SK-N-SH treated with all-trans-retinoic acid at 6 μM for 48 hours (cell line): ENCODE data around the gene CLMN.

Experiments
- ARNTL ChIP-seq: fragments of 450-650 bp; formaldehyde crosslinking; IDR thresholded peaks from 2 replicates; pipeline ENCODE4 v1.5.0; 2020; ENCODE audit warnings: low read depth, mild to moderate bottlenecking, moderate library complexity, borderline replicate concordance
- GLIS3 ChIP-seq: fragments of 250-450 bp; sonication (Bioruptor Pico); IDR thresholded peaks from 2 replicates; pipeline ENCODE4 v1.5.0; 2020; ENCODE audit warnings: mild to moderate bottlenecking, moderate library complexity
- RARB ChIP-seq: fragments of 250-450 bp; sonication (Bioruptor Pico); IDR thresholded peaks from 2 replicates; pipeline ENCODE4 v1.8.0; 2021; ENCODE audit warnings: mild to moderate bottlenecking, moderate library complexity
- TCF4 ChIP-seq: fragments of 250-450 bp; sonication (Bioruptor Pico); IDR thresholded peaks from 2 replicates; pipeline ENCODE4 v1.8.0; 2021; ENCODE audit warnings: mild to moderate bottlenecking, moderate library complexity, borderline replicate concordance
- ZNF70 ChIP-seq: fragments of 450-650 bp; formaldehyde crosslinking; IDR thresholded peaks from 2 replicates; pipeline ENCODE4 v1.5.0; 2020; ENCODE audit warnings: mild to moderate bottlenecking, moderate library complexity

GRCh38 chr14:95354834-95355233, 35.1 kb upstream of the CLMN start:
- TF ChIP-seq GLIS3 (CRISPR knock-in tag) (no peak), ZNF70 (CRISPR knock-in tag) (no peak), ARNTL (CRISPR knock-in tag) (no peak), TCF4 (CRISPR knock-in tag) (no peak), RARB (no peak)
